IPS DF 6.9 (cell line): Measurements from ENCODE around the gene ZNF76.

ENCODE experiments used
- DNase-seq: peaks from one replicate; pipeline ENCODE4 v3.0.0-alpha.2; 2013; ENCODE audit warnings: low read depth, low spot score
- H3K27ac ChIP-seq: one replicate; pipeline ENCODE4 v1.5.1; 2013; ENCODE audit warnings: low read length, control low read depth
- H3K27me3 ChIP-seq: 2 replicates; pipeline ENCODE4 v1.6.1; 2013; ENCODE audit warnings: mild to moderate bottlenecking, low read length; ENCODE audit not compliant: control insufficient read depth, insufficient read depth
- H3K36me3 ChIP-seq: 2 replicates; pipeline ENCODE4 v1.6.1; 2013; ENCODE audit warnings: low read length; ENCODE audit not compliant: control insufficient read depth, insufficient read depth
- H3K4me1 ChIP-seq: 2 replicates; pipeline ENCODE4 v1.6.1; 2013; ENCODE audit warnings: low read length; ENCODE audit not compliant: control insufficient read depth, insufficient read depth
- H3K4me3 ChIP-seq: 2 replicates; pipeline ENCODE4 v1.5.1; 2013; ENCODE audit warnings: mild to moderate bottlenecking, low read length
- H3K9me3 ChIP-seq: 2 replicates; pipeline ENCODE4 v1.6.1; 2013; ENCODE audit warnings: low read length, inconsistent platforms; ENCODE audit not compliant: control insufficient read depth, insufficient read depth
- WGBS: extraction: QIAGEN DNeasy Blood & Tissue Kit; methylation state at CpG from one replicate; pipeline ENCODE4 v1.1.7; 2013; ENCODE audit warnings: mixed read lengths, missing lambda C conversion rate; ENCODE audit not compliant: insufficient read length, insufficient coverage; 5-methylcytosine and 5-hydroxymethylcytosine counted together

Gene ZNF76

GRCh38 chr6:35288834-35289233, 29.3 kb downstream of the ZNF76 start:
- Histone ChIP-seq H3K27ac (no peak overlapping the region), H3K4me1 (no peaks in the 10 kb centered on the region), H3K9me3 (no peaks in the 10 kb centered on the region), H3K4me3 (no peak overlapping the region), H3K36me3 (peaks cover 19% of the 10 kb centered on the region), H3K27me3 (no peaks in the 10 kb centered on the region)
- no CpG with 5 or more reads among the region's 4 CpGs for WGBS
- no peak for DNase-seq

- no peak for DNase-seq
- H3K27ac ChIP-seq = no peak overlapping the region
- no peak overlapping the region for H3K4me3 ChIP-seq
- H3K4me1 ChIP-seq = no peaks in the 10 kb centered on the region
- H3K9me3 ChIP-seq = no peaks in the 10 kb centered on the region
- no peaks in the 10 kb centered on the region for H3K27me3 ChIP-seq
- H3K36me3 ChIP-seq = peaks cover 14% of the 10 kb centered on the region
- no CpG with 5 or more reads among the region's 13 CpGs for WGBS
These were observed 32.0 kb downstream of the ZNF76 start for GRCh38 chr6:35291491-35291890.

- Histone ChIP-seq H3K36me3 (peaks cover 14% of the 10 kb centered on the region), H3K4me1 (no peaks in the 10 kb centered on the region), H3K9me3 (no peaks in the 10 kb centered on the region), H3K27me3 (no peaks in the 10 kb centered on the region), H3K27ac (no peak overlapping the region), H3K4me3 (no peak overlapping the region)
- no peak for DNase-seq
- no CpG with 5 or more reads among the region's 15 CpGs for WGBS
These were observed 33.0 kb downstream of the ZNF76 start for GRCh38 chr6:35292494-35292893.

GRCh38 chr6:35293681-35294080, 34.1 kb downstream of the ZNF76 start:
- Histone ChIP-seq H3K4me3 (no peak overlapping the region), H3K9me3 (no peaks in the 10 kb centered on the region), H3K27me3 (no peaks in the 10 kb centered on the region), H3K27ac (no peak overlapping the region), H3K4me1 (peaks cover 5% of the 10 kb centered on the region), H3K36me3 (peaks cover 11% of the 10 kb centered on the region)
- DNase-seq = no peak
- no CpG with 5 or more reads among the region's 9 CpGs for WGBS

GRCh38 chr6:35294308-35294945, 34.9 kb downstream of the ZNF76 start:
- Histone ChIP-seq H3K27ac (no peak overlapping the region), H3K4me3 (no peak overlapping the region), H3K4me1 (peaks cover 7% of the 10 kb centered on the region), H3K9me3 (no peaks in the 10 kb centered on the region), H3K27me3 (no peaks in the 10 kb centered on the region), H3K36me3 (peaks cover 11% of the 10 kb centered on the region)
- no CpG with 5 or more reads among the region's 10 CpGs for WGBS
- peak; percentile 66 for DNase-seq

GRCh38 chr6:35295036-35295435, 35.5 kb downstream of the ZNF76 start:
- no CpG with 5 or more reads among the region's 2 CpGs for WGBS
- no peaks in the 10 kb centered on the region for H3K27me3 ChIP-seq
- peaks cover 11% of the 10 kb centered on the region for H3K36me3 ChIP-seq
- H3K9me3 ChIP-seq = no peaks in the 10 kb centered on the region
- peaks cover 7% of the 10 kb centered on the region for H3K4me1 ChIP-seq
- no peak overlapping the region for H3K27ac ChIP-seq
- H3K4me3 ChIP-seq = no peak overlapping the region
- no peak for DNase-seq

GRCh38 chr6:35295521-35296315, 36.2 kb downstream of the ZNF76 start:
- Histone ChIP-seq H3K36me3 (peaks cover 11% of the 10 kb centered on the region), H3K27ac (no peak overlapping the region), H3K27me3 (no peaks in the 10 kb centered on the region), H3K4me3 (no peak overlapping the region), H3K9me3 (no peaks in the 10 kb centered on the region), H3K4me1 (peaks cover 7% of the 10 kb centered on the region)
- WGBS = no CpG with 5 or more reads among the region's 3 CpGs
- DNase-seq = no peak

GRCh38 chr6:35296931-35297600, 37.5 kb downstream of the ZNF76 start:
- peaks cover 4% of the 10 kb centered on the region for H3K36me3 ChIP-seq
- H3K27me3 ChIP-seq = no peaks in the 10 kb centered on the region
- H3K27ac ChIP-seq = no peak overlapping the region
- H3K4me3 ChIP-seq = no peak overlapping the region
- no CpG with 5 or more reads among the region's 6 CpGs for whole genome bisulfite sequencing
- no peak for DNase-seq
- H3K9me3 ChIP-seq = no peaks in the 10 kb centered on the region
- H3K4me1 ChIP-seq = peaks cover 7% of the 10 kb centered on the region

- Histone ChIP-seq H3K27ac (no peak within 1 kb of the TSS), H3K4me3 (no peak within 1 kb of the TSS; the same call in 1 of the 2 replicates), H3K9me3 (no peaks in the 10 kb centered on the region), H3K36me3 (no peaks in the 10 kb centered on the region; the same call in 1 of the 2 replicates), H3K4me1 (peaks cover 7% of the 10 kb centered on the region), H3K27me3 (no peaks in the 10 kb centered on the region)
- peak; percentile 79 for DNase-seq
- WGBS = no CpG with 5 or more reads among the region's 35 CpGs
These were observed 38.3 kb downstream of the ZNF76 start, which contains the start of gene DEF6 for GRCh38 chr6:35297601-35298481. DEF6 (plus strand) TSS chr6:35297818; CDS start chr6:35297857, 39 bp downstream.
